Esophagus squamous epithelium (tissue), 4 donors: ENCODE results near the gene TTC28.

Experiments used
- POLR2A ChIP-seq, 4 donors: fragments of 450-650 bp; IDR thresholded peaks; one replicate each; pipeline ENCODE4 v1.6.1; 2017; ENCODE audit warnings: antibody characterized with exemption in 4 of 4, mild to moderate bottlenecking in 4 of 4, moderate library complexity in 3 of 4
- TF ChIP-seq, protein P1 (sequence below), 6 experiments: fragments of 450-650 bp in 4 of 6; fragments of 200-600 bp in 2 of 6; sonication (generic) in 2 of 6; IDR thresholded peaks; one replicate each; pipeline ENCODE4 v1.5.1; 2016 to 2019; ENCODE audit warnings: antibody characterized with exemption in 6 of 6, mild to moderate bottlenecking in 4 of 6, moderate library complexity in 4 of 6

DNA sequence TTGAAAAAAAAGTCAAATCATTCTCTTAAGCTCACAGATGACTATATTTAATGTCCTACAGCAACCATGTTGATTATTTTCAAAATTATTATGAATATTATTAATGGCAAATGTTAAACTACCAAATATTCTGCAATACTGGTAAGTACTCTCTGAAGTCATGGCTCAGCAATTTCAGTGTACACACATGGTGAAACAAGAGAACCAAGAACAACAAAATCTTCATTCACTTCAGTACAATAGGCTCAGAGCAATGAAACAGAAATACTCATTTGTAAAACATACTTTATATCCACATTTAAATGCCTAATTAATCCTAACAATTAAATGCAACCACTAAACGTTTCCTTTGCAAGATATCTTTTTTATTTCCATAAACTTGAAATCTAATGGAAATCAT is 347.2 kb downstream of the TTC28 start:
- TF ChIP-seq POLR2A (IDR thresholded peaks at IDR 0.05): no peak
- TF ChIP-seq, protein P1, sequence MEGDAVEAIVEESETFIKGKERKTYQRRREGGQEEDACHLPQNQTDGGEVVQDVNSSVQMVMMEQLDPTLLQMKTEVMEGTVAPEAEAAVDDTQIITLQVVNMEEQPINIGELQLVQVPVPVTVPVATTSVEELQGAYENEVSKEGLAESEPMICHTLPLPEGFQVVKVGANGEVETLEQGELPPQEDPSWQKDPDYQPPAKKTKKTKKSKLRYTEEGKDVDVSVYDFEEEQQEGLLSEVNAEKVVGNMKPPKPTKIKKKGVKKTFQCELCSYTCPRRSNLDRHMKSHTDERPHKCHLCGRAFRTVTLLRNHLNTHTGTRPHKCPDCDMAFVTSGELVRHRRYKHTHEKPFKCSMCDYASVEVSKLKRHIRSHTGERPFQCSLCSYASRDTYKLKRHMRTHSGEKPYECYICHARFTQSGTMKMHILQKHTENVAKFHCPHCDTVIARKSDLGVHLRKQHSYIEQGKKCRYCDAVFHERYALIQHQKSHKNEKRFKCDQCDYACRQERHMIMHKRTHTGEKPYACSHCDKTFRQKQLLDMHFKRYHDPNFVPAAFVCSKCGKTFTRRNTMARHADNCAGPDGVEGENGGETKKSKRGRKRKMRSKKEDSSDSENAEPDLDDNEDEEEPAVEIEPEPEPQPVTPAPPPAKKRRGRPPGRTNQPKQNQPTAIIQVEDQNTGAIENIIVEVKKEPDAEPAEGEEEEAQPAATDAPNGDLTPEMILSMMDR (IDR thresholded peaks at IDR 0.05): no peak
